Measurements from ENCODE around the gene LRRC8D.

- TF ChIP-seq CTCF (IDR thresholded peaks at IDR 0.05 in 2 of 3, conservative IDR thresholded peaks at IDR 0.05 in 1 of 3; ENCODE audit: insufficient read depth in 2 of 3, low read depth in 1 of 3, low read length in 3 of 3) (no peak), ATF2 (CRISPR knock-in tag; IDR thresholded peaks at IDR 0.05) (no peak), FOXM1 (IDR thresholded peaks at IDR 0.05; ENCODE audit: low read depth) (no peak), FOXM1 (CRISPR knock-in tag; IDR thresholded peaks at IDR 0.05; ENCODE audit: low read depth) (no peak), CBX2 (IDR thresholded peaks at IDR 0.05; ENCODE audit: insufficient read depth, low read length, poor library complexity, severe bottlenecking) (no peak), FOSL1 (tag; conservative IDR thresholded peaks at IDR 0.05) (no peak)
Observed at GRCh38 chr1:89951766-89952604, 131.2 kb downstream of the LRRC8D start.
